ENCODE results near the gene TNFRSF6B.
"Not testable (repeated sequence)": the region's sequence is repeated elsewhere in the genome, so short reads cannot be mapped to it uniquely, and the experiment has no call there.

TNFRSF6B gene

DNA sequence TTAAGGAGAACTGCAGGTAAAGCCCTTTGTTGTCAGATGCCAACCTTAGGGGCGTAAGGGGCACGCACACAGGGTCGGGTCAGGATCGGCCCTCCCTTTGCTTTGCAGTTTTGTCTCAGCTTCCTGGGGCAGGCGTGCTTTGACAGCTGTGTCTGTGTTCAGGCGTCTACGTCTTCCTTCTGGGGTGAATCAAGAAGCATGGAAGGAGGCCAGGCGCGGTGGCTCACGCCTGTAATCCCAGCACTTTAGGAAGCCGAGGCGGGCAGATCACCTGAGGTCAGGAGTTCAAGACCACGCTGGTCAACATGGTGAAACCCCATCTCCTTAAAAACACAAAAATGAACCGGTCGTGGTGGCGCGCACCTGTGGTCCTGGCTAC, 12.7 kb downstream of the TNFRSF6B start:
- no peak for DNase-seq (ENCODE audit: low spot score)

DNA sequence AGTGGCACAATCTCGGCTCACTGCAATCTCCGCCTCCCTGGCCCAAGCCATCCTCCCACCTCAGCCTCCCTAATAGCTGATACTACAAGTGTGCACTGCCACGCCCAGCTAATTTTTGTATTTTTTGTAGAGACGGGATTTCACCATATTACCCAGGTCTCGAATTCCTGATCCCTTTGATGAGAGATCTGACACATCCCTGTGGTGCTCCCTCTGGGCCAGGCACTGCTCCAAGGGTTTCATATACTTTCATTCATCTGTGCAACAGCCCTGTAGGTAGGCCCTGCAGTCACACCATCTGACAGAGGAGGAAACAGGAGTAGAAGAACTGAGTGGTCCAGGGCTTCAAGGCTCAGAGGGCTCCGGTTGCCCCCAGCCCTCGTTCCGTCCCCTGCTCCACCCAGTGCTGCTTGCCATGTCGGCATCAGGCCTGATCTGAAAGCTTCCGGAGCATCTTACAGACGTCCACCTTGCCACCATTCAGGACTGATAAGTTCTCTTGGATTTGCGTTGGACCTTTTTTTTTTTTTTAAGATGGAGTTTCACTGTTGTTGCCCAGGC, 14.7 kb downstream of the TNFRSF6B start:
- no peak for DNase-seq (ENCODE audit: low spot score)

DNA sequence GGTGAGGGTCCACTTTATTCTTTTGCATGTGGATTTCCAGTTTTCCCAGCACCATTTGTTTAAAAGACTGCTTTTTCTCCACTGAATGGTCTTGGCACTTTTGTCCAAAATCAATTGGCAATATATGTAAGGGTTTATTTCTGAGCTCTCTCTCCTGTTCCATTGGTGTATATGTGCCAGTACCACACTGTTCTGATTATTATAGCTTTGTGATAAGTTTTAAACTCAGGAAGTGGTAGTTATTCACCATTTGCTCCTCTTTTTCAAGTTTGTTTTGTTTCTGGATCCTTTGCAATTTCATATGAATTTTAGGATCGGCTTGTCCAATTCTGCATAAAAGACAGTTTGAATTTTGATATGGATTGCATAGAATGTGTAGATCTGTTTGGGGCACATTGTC, 15.7 kb downstream of the TNFRSF6B start:
- no peak for DNase-seq (ENCODE audit: low spot score)

DNA sequence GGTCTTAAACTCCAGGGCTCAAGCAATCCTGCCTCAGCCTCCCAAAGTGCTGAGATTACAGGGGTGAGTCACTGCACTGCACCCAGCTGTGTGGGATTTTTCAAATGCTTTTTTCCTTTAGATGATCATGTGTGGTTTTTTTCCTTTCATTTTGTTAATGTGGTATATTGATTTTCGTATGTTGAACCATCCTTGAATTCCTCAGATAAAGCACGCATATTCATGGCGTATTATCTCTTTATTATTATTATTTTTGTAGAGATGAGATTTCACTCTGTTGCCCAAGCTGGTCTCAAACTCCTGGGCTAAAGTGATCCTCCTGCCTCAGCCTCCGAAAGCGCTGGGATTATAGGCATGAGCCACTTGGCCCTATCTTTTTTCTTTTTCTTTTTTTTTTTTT, 18.4 kb downstream of the TNFRSF6B start:
- no peak for DNase-seq (ENCODE audit: low spot score)

DNA sequence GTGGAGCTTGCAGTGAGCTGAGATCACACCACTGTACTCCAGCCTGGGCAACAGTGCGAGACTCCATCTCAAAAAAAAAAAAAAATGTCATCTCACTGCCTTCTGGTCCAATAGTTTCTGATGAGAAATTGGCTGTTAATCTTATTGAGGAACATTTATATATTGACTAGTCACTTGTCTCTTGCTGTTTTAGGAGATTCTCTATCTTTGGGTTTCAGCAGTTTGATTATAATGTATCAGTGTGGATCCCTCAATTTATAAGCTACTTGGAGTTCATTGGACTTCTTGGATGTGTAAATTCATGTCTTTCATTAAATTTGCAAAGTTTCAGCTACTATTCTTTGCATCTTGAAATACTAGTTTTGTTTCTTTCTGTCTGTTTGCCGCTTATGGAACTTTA, 22.5 kb downstream of the TNFRSF6B start:
- DNase-seq (ENCODE audit: low spot score), result no peak

DNA sequence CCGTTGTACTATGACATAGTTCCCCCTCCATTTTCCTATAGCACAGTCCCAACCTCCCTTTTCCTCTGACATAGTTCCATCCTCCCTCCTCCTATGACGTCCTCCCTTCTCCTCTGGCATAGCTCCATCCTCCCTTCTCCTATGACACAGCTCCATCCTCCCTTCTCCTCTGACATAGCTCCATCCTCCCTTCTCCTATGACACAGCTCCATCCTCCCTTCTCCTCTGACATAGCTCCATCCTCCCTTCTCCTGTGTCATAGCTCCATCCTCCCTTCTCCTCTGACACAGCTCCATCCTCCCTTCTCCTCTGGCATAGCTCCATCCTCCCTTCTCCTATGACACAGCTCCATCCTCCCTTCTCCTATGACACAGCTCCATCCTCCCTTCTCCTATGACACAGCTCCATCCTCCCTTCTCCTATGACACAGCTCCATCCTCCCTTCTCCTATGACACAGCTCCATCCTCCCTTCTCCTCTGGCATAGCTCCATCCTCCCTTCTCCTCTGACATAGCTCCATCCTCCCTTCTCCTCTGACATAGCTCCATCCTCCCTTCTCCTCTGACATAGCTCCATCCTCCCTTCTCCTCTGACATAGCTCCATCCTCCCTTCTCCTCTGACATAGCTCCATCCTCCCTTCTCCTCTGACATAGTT, 26.6 kb downstream of the TNFRSF6B start:
- not testable (repeated sequence) for DNase-seq (ENCODE audit: low spot score)

DNA sequence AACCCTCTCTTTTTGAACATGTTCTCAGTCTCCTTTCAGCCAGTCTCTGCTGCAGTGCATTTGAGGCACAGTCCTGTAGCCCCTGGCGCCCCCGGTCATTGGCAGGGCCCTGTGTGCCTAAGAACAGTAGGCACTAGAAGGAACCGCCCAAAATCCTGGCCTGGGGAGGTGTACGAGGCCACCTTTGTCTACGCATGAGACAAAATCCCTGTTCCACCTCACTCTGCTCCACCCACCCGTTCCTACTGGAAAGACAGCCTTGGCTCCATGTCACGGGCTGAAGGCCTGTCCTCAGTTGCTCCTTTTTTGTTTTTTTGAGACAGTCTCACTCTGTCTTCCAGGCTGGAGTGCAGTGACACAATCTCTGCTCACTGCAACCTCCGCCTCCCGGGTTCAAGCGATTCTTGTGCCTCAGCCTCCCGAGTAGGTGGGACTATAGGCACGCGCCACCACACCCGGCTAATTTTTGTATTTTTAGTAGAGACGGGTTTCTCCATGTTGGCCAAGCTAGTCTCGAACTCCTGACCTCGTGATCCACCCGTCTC, 33.8 kb downstream of the TNFRSF6B start:
- not testable (repeated sequence) for DNase-seq (ENCODE audit: low spot score)

DNA sequence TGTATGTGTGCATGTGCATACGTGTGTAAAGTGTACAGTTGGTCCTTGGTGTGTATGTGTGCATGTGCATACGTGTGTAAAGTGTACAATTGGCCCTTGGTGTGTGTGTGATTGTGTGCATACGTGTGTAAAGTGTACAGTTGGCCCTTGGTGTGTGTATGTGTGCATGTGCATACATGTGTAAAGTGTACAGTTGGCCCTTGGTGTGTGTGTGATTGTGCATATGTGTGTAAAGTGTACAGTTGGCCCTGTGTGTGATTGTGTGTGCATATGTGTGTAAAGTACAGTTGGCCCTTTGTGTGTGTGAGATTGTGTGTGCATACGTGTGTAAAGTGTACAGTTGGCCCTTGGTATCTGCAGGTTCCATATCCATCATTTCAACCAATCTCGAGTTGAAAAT, 35.0 kb downstream of the TNFRSF6B start:
- DNase-seq (ENCODE audit: low spot score), result no peak

DNA sequence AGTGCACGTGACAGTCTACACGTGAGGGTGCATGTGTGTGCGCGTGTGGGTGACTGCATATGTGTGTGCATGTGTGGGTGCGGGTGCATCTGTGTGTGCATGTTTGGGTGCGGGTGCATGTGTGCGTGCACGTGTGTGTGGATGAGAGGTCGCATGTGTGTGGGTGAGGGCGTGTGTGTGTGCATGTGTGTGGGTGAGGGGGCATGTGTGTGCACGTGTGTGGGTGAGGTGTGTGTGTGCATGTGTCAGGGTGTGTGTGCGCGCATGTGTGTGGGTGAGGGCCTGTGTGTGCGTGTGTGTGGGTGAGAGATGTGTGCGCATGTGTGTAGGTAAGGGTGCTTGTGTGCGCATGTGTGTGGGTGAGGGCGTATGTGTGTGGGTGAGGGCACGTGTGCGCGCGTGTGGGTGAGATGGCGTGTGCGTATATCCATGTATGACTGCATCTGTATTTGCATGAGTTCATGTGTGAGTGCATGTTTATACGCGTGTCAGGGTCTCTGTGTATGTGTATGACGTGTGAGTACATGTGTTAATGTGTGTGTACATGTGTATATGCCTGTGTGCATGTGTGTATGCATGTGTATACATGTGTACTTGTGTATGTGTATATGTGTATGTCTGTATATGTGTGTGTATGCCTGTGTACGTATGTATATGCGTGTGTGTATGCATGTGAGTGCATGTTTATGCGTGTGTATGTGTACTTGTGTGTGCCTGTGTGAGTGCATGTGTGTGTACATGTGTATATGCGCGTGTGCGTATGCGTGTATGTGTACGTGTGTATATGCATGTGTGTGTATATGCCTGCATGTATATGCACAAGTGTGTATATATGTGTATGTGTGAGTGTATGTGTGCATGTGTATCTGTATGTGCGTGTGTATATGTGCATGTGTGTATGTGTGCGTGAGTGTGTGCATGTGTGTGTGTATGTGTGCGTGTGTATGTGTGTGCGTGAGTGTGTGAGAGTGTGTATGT, 36.0 kb downstream of the TNFRSF6B start:
- no peak for DNase-seq (ENCODE audit: low spot score)

DNA sequence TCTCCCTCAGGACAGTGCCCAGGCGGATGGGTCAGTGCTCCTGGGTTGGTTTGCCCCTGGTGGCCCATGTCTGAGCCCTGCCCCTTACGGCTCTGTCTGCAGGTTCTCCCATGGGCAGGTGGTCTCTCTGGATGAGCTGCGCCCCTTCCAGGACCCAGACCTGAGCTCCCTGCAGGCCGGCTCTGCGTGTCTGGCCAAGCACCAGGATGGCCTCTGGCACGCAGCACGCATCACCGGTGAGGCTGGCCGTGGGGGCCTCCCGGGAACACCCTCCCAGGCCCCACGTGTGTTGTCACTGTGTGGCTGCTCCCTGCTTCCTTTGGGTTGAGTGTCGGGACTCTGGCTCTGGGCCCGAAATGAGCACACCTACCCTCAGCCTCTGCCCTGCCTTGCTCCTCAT, 36.7 kb downstream of the TNFRSF6B start:
- DNase-seq (ENCODE audit: low spot score), result no peak

DNA sequence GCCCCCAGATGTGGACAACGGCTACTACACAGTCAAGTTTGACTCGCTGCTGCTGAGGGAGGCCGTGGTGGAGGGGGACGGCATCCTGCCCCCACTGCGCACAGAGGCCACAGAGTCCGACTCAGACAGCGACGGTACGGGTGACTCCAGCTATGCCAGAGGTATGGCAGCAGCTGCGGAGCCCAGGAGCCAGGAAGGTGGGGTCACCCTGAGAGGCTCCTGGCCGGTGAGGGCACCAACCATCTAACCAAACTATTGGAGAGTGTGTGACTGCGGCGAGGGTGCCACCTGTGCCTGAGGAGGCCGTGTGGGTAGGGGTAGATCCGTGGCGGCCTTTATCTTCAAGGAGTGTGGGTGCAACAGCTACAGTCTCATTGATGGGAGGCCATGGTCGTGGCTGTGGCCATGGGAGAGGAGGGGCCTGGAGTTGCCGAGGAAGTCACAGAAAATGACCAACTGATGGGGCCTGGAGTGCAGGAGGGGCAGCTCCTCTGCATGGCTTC, 37.2 kb downstream of the TNFRSF6B start:
- DNase-seq (ENCODE audit: low spot score), result no peak

DNA sequence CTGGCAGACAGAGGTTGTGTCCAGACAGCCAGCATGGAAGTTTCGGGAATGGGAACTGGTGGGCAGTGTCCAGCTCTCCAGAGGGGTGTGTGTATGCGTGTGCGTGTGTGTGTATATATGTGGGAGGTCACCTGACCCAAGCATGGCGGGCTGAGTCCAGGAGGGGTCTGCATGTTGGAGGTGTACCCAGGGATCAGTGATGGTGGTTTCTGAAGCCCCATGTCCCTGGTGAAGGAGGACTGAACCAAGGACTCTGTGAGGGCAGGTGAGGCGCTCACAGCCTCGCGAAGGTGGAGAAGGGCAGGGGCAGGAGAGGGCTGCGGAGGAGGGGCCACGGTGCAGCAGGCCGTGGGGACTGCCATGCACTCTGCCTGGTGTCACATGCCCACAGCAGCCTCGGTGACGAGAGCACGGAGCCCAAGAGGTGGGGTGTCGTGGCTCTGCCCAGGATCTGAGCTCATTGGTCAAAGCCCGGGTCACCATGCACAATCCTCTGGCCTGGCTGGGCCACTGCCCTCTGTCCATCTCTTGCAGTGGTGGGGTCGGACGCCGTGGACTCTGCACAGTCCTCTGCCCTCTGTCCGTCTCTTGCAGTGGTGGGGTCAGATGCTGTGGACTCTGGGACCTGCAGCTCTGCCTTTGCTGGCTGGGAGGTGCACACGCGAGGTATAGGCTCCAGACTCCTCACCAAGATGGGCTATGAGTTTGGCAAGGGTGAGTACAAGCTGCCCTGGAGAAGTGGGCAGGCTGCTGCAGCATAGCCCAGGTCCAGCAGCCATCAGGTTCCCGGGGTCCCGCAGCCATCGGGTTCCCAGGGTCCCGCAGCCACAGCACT, 37.9 kb downstream of the TNFRSF6B start:
- no peak for DNase-seq (ENCODE audit: low spot score)

DNA sequence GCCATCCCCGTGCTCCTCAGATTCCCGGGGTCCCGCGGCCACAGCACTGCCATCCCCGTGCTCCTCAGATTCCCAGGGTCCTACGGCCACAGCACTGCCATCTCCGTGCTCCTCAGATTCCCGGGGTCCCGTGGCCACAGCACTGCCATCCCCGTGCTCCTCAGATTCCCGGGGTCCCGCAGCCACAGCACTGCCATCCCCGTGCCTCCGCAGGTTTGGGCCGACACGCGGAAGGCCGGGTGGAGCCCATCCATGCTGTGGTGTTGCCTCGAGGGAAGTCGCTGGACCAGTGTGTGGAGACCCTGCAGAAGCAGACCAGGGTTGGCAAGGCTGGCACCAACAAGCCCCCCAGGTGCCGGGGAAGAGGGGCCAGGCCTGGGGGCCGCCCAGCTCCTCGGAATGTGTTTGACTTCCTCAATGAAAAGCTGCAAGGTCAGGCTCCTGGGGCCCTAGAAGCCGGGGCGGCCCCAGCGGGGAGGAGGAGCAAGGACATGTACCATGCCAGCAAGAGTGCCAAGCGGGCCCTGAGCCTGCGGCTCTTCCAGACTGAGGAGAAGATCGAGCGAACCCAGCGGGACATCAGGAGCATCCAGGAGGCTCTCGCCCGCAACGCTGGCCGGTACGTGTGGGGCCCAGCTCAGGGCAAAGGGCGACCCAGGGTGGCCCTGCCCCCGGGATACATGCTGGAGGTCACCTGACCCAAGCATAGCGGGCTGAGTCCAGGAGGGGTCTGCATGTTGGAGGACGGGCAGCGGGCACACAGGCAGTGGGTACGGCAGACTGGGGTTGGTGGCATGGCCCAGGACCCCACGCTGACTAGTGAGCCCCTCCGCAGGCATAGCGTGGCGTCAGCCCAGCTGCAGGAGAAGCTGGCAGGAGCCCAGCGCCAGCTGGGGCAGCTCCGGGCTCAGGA, 38.8 kb downstream of the TNFRSF6B start:
- no peak for DNase-seq (ENCODE audit: low spot score)

DNA sequence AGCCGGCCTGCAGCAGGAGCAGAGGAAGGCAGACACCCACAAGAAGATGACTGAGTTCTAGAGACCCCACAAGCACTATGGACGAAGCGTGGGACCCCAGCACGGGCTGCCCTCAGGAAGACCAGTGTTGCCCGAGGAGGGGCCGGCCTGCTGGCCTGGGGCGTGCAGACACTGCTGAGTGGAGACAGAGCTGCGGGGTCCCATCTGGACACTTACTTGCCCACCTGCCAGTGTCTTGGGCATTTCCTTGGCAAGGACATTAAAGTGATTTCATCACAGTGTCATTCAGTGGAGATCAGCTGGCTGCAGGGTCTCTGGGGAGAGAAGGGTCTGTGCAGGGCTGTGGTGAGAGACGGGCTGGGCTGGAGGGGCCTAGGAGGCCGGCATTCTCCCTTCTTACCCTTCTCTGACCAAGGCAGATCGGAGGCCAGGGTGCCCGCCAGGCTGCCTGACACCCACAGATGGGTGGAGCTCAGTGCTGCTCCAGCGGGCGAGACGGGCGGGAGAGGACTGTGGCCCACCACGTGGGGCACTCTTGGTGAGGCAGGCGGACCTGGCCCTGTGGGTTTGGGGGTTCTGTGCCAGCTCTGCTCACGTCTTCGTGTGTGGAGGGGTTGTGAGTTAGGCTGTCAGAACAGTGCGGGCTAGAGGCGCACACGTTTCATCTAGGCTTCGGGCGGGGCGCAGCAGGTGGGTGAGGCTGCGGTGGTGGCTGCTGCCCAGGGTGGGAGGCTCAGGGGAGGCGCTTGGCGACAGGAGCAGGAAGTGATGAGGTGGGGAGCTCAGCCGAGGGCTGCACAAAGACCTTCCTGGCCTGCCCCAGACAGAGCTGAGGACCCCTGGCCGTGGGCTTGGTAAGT, 39.6 kb downstream of the TNFRSF6B start, which contains the start of gene LIME1:
Gene LIME1, plus strand, starts transcription at position 806 of the 860 bp plus-strand sequence. CDS start 886 bp downstream, outside the sequence.
- DNase-seq (ENCODE audit: low spot score), result no peak

DNA sequence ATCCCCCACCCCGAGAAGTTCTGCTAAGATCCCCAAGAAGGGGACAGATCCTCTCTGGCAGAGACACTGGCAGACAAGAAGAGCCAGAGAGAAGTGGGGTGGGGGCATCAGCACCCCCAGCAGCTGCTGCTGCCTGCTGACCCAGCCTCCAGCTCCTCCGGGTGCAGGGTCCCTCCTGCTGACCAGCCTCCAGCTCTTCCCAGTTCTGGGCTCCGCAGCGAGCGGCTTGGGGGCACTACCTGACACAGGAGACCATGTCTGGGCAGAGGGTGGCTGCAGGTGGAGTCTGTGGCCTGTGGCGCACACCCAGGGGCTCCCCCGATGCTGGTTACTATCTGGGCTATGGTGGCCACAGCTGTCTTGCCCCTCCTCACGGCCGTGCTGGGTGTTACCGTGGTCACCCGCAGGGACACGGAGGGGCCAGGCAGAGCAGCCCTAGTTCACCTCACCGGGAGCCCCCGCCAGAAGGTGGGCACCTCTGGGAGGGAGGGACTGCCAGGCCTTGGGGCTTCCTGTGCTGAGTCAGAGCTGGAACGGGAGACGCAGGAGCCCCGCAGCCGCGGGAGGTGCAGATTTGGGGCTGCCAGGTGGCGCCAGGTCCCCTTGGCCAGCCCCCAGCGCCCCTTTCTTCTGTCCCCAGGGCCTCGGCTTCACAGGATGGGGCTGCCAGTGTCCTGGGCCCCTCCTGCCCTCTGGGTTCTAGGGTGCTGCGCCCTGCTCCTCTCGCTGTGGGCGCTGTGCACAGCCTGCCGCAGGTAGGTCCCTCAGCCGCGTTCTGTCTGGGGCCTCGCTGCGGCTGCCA, 40.6 kb downstream of the TNFRSF6B start:
- DNase-seq (ENCODE audit: low spot score), result no peak

DNA sequence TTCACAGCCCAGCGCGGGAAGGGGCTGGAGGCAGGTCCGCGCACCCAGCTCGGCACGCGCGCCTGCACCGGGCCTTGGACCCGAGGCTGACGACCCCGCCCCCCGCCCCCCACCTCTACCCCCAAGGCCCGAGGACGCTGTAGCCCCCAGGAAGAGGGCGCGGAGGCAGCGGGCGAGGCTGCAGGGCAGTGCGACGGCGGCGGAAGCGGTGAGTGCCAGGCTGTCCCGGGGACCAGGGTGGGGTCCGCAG, 41.2 kb downstream of the TNFRSF6B start:
- no peak for DNase-seq (ENCODE audit: low spot score)

DNA sequence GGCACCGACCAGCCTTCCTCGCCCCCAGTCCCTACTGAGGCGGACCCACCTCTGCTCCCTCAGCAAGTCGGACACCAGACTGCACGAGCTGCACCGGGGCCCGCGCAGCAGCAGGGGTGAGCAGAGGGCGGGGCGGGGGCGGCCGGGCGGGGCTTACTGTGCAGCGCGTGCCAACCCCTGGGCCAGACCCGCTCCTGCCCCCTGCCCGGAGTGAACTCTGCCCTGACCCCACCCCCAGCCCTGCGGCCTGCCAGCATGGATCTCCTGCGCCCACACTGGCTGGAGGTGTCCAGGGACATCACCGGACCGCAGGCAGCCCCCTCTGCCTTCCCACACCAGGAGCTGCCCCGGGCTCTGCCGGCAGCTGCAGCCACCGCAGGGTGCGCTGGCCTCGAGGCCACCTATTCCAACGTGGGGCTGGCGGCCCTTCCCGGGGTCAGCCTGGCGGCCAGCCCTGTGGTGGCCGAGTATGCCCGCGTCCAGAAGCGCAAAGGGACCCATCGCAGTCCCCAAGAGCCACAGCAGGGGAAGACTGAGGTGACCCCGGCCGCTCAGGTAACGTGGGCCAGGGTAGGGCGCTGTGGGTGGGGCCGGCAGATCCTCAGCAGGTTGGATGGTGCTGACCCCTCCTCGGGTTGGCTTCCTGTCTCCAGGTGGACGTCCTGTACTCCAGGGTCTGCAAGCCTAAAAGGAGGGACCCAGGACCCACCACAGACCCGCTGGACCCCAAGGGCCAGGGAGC, 41.7 kb downstream of the TNFRSF6B start:
- no peak for DNase-seq (ENCODE audit: low spot score)

DNA sequence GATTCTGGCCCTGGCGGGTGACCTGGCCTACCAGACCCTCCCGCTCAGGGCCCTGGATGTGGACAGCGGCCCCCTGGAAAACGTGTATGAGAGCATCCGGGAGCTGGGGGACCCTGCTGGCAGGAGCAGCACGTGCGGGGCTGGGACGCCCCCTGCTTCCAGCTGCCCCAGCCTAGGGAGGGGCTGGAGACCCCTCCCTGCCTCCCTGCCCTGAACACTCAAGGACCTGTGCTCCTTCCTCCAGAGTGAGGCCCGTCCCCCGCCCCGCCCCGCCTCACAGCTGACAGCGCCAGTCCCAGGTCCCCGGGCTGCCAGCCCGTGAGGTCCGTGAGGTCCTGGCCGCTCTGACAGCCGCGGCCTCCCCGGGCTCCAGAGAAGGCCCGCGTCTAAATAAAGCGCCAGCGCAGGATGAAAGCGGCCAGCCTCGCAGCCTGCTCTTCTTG, 42.3 kb downstream of the TNFRSF6B start:
- peak; percentile 31 for DNase-seq (ENCODE audit: low spot score)

Data from globus pallidus (tissue), 1 donor.